Suppressor macrophage treated with lipopolysaccharide for 1 hour (primary cell): Measurements from ENCODE around the gene IRF4.

ENCODE experiments used
- DNase-seq, 3 donors: peaks; one replicate each; pipeline ENCODE4 v3.0.0-alpha.2; 2020 to 2022

Gene IRF4

DNA sequence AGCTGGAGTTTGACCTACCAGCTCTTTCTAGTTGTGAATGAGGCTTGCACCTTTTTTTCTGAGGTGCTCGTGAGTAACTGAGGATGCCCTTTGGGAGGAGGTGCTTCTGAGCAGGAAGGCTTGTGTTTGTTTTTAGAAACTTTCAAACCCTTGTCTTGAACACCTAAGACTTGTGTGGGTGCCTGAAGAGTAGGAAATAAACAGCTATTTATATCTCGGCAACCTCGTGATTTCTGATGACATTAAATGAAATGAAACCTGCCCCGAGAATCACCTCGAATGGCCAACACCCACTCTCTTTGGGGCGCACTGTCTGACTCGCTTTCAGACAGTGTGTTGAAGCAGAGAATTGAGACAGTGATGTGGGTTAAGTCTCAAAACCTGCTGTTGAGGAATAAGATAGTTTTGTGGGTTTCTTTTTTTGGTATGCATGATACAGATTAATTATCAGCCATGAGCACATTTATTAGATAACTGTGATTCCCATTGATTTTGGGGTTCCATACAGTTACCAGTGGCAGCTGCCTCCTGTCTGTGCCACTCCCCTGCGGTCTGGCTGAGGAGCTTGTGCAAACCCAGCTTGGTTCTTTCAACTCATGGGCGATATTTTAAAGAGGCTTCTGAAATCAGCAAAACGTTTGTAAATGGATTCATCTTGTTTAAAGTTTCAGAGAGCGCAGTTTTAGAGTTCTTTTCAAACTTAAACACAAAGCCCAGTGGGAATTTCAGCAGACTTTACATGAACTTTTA lies 8.4 kb downstream of the IRF4 start:
- no peak for DNase-seq

DNA sequence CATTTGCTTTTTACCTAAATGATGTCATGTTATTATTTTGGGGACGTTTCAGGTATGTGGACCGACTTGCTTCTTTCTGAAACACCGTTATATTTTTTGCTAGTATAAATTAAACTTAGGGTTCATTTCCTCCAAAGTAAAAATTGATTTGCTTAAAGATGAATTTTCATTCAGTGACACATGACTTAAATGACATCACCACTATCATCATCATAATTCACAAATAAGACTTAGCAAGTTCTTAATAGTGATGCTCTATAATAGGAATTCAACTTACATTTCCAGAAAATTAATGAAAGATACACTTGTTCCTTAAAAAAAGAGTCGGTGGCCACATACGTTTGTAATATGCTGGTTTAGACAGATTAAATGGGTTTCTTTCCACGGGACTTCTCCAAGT lies 9.3 kb downstream of the IRF4 start:
- DNase-seq = no peak

DNA sequence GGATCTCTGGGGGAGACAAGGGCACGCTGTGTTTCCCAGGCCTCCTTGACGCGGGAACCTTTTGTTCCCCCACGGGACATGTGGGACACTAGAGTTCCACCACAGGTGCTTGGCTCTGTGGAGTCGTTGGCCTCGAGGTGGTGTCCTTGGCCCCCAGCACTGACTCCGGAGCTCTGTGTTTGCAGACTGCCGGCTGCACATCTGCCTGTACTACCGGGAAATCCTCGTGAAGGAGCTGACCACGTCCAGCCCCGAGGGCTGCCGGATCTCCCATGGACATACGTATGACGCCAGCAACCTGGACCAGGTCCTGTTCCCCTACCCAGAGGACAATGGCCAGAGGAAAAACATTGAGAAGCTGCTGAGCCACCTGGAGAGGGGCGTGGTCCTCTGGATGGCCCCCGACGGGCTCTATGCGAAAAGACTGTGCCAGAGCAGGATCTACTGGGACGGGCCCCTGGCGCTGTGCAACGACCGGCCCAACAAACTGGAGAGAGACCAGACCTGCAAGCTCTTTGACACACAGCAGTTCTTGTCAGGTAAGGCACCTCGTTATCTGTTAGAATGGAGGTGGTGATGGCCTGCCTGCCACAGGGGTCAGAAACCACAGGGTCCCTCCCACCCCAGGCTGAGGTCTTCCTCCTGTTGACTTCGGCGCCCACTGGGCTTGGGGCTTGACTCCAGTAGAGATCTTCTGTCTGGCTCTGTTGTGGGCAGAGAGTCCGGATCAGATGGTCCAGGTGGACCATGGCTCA lies 9.9 kb downstream of the IRF4 start:
- DNase-seq = no peak

GRCh38 chr6:401994-402640 lies 10.6 kb downstream of the IRF4 start:
- no peak for DNase-seq

GRCh38 chr6:402901-403658 lies 11.5 kb downstream of the IRF4 start:
- no peak for DNase-seq

- DNase-seq = no peak
These were observed 12.4 kb downstream of the IRF4 start for GRCh38 chr6:403659-404655.

DNA sequence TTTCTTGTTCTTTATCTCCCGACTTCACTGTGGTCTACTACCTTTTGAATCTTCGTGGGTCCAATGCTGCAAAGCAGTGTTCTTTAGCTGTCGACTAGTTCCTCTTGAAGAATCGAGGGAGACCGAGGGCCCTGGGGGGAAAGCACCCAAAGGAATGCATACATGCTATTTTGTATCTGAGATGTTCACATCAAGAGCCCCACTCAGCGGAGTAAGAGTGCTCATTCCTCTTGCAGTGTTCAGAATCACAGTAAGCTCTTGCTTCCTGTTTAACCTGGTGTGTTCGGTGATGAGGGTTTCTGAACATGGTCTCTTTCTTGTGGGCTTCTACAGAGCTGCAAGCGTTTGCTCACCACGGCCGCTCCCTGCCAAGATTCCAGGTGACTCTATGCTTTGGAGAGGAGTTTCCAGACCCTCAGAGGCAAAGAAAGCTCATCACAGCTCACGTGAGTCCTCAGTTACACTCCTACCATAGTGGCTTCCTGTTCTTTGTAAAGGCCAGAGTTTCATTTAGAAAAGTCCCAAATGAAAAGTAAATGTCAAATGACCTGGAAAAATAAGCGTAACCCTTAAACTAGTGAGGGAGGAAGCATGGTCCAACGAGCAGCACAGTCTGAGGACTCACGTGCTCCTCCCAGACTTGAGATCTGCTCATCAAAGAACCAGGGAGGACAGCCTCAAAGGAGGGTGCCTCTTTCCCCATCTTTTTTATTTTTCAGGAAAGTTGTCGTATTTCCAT lies 13.3 kb downstream of the IRF4 start:
- DNase-seq = no peak

DNA sequence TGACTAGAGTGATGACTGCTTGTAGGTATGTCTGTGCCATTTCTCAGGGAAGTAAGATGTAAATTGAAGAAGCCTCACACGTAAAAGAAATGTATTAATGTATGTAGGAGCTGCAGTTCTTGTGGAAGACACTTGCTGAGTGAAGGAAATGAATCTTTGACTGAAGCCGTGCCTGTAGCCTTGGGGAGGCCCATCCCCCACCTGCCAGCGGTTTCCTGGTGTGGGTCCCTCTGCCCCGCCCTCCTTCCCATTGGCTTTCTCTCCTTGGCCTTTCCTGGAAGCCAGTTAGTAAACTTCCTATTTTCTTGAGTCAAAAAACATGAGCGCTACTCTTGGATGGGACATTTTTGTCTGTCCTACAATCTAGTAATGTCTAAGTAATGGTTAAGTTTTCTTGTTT lies 16.6 kb downstream of the IRF4 start:
- no peak for DNase-seq

- DNase-seq = peak; percentile 84 to 87 (median 87)
These were observed 17.1 kb downstream of the IRF4 start for GRCh38 chr6:408599-409102.

- DNase-seq = no peak
These were observed 17.9 kb downstream of the IRF4 start for GRCh38 chr6:409370-409972.

DNA sequence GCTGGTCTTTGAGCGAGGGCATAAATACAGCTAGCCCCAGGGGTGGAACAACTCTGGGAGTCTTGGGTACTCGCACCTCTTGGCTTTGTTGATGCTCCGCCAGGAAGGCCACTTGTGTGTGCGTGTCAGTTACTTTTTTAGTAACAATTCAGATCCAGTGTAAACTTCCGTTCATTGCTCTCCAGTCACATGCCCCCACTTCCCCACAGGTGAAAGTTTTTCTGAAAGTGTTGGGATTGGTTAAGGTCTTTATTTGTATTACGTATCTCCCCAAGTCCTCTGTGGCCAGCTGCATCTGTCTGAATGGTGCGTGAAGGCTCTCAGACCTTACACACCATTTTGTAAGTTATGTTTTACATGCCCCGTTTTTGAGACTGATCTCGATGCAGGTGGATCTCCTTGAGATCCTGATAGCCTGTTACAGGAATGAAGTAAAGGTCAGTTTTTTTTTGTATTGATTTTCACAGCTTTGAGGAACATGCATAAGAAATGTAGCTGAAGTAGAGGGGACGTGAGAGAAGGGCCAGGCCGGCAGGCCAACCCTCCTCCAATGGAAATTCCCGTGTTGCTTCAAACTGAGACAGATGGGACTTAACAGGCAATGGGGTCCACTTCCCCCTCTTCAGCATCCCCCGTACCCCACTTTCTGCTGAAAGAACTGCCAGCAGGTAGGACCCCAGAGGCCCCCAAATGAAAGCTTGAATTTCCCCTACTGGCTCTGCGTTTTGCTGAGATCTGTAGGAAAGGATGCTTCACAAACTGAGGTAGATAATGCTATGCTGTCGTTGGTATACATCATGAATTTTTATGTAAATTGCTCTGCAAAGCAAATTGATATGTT lies 19.2 kb downstream of the IRF4 start:
- DNase-seq = peak in 1 of 3 donors; percentile 22

DNA sequence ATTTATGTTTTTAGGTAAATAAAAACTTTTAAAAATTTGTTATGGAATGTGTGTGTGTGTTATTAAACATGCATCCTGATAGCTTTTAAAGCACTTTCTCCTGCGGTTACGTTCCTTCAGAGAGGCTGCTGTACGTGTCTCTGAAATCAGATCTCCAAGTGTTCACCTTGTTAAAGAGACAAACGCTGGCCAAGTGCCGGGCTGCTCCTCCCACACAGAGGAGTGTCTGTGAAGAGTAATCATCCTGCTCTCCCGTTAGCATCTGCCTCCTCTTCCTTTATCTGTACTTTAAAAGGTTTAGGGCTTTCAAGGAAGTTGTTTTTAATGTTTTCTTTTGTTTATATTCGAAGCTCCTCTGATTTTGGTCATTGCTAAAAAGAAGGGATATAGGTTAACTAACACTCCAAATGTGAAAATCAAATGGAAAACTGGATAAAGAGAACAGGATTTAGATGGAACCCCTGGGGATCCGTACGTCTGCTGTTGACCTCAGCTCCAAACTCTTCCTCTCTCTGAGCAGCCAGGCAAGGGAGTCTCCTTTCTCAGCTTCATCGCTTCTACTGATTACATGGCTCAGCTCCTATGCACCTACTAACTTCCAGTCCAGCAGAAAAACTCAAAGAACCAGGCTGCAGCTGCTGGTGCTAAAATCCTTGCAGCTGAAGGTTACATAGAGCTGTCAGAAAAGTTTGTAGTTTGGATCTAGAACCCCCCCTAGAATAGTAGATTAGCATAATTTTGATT lies 20.0 kb downstream of the IRF4 start:
- no peak for DNase-seq

DNA sequence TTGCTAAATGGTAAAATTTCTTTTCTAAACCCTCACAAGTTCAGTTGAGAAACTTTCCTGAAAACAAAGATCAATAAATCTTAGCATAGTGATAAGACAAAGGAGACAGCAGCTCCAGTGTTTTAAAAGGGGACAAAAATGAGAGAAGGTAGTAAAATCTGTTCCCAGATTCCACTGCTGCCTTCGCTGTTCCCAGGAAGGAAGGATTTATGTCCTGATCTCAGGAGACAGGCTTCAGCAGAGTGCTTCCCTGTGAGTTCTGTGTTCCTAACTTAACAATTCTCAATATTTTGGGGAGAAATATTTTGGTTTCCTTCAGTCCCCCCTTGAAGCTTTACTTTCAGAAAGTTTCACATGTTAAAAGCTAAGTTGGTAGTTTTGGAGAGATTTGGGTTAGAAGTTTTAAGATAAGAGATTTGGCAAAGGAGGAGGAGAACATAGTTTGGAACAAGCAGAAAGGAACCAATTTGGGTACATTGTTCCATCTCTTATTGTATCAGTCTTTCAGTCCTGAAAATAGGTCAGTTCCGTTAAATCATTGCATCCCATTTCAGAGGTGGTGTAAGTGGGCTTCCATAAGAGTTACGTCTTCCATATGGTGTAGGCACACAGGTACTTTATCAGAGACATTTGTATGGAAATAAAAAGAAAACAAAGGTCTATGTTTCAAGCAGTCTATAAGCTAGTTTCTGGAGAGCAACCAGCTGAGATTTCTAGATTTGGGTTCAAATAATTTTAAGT lies 20.8 kb downstream of the IRF4 start:
- no peak for DNase-seq

GRCh38 chr6:414447-414846 lies 22.9 kb downstream of the IRF4 start:
- DNase-seq = no peak

GRCh38 chr6:415087-415486 lies 23.5 kb downstream of the IRF4 start:
- DNase-seq = no peak

- DNase-seq = no peak
These were observed 29.7 kb downstream of the IRF4 start for GRCh38 chr6:421211-421610.

DNA sequence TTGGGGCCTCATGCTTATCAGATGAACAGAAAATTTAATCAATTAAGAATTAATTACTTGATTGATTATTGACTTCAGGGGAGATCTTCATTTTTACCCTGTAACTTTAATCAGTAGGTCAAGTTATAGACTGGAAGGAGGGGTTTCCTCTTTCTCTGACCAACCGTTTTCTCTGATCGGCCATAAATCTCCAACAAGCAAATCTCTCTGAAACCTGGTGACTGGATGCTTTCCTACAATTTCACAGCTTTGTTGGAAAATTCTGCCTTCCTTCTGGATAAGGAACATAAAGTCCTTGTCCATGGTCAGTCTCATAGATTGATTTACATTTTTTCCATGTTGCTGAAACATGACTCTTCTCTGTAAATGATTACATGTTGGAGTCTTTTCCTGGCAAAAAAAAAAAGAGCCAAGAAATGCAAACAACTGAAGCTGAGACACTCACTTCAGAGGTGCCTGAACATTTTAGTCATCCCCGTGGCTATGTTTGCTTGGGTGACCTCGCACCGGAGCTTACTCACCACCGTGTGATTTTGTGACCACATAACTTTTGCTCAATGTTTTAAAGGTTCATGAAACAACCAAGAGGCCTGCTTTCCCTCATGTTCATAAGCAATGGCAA lies 31.0 kb downstream of the IRF4 start:
- peak; percentile 86 to 91 (median 87) for DNase-seq
